H1 (cell line): ENCODE measurements around the gene P4HB. TPM values are rescaled to one million over a fixed set of nuclear protein-coding genes. Genes with fewer than 3 reads are reported as not detected.

Source experiments
- ATF2 ChIP-seq: IDR thresholded peaks from 2 replicates; pipeline ENCODE4 v1.6.1; 2012; ENCODE audit warnings: low read length, inconsistent platforms
- SAP30 ChIP-seq: fragments of 300-600 bp; sonication (generic); IDR thresholded peaks from 2 replicates; pipeline ENCODE4 v1.7.1; 2012; ENCODE audit warnings: low read length, moderate library complexity, mild to moderate bottlenecking, inconsistent platforms; ENCODE audit not compliant: insufficient read depth, insufficient replicate concordance
- SUZ12 ChIP-seq: fragments of 200-600 bp; sonication (generic); IDR thresholded peaks from 2 replicates; pipeline ENCODE4 v1.6.1; 2012; ENCODE audit warnings: mild to moderate bottlenecking, inconsistent platforms, low read length, moderate library complexity, mixed read lengths
- polyA plus RNA-seq, 7 experiments: library from polyadenylated mRNA; depleted of rRNA in 3 of 7; stranded (reverse) in 5 of 7; unstranded in 2 of 7; fragments of >200 nt in 5 of 7; fragments of 200-250 nt in 2 of 7; gene quantifications; 1 replicate in 5 of 7; 2 replicates in 1 of 7; 4 replicates in 1 of 7; pipeline versions ENCODE4 v1.2.1 to v1.2.3, GENCODE V29; 2011 to 2013; ENCODE audit warnings: missing spikeins in 2 of 7, mixed read lengths in 2 of 7
- total RNA-seq: library from RNA; stranded (reverse); fragmentation: NEBNext Ultra II Directional; extraction: Animal tissue kit (Norgen Biotek cat#: 25700); gene quantifications from 2 replicates; pipeline ENCODE4 v1.2.1, GENCODE V29; 2021

The P4HB gene
- total and polyA plus RNA-seq, 2 of the 8 experiments (the other 6 are each of a cell fraction or from before 2014, with no cell fraction given), result 41.4 to 379 TPM

- TF ChIP-seq ATF2 (no peak), SAP30 (no peak), SUZ12 (no peak)
Observed at GRCh38 chr17:81845881-81846742, 14.2 kb downstream of the P4HB start (continued).
